ENCODE results near the gene PRLHR. TPM values are rescaled to one million over a fixed set of nuclear protein-coding genes. Genes with fewer than 3 reads are reported as not detected.

PRLHR gene
- total RNA-seq, 6 experiments from 2014 or later: not detected

- no peaks in the 10 kb centered on the region for H3K9me3 Mint-ChIP-seq
- TF ChIP-seq, protein P1, sequence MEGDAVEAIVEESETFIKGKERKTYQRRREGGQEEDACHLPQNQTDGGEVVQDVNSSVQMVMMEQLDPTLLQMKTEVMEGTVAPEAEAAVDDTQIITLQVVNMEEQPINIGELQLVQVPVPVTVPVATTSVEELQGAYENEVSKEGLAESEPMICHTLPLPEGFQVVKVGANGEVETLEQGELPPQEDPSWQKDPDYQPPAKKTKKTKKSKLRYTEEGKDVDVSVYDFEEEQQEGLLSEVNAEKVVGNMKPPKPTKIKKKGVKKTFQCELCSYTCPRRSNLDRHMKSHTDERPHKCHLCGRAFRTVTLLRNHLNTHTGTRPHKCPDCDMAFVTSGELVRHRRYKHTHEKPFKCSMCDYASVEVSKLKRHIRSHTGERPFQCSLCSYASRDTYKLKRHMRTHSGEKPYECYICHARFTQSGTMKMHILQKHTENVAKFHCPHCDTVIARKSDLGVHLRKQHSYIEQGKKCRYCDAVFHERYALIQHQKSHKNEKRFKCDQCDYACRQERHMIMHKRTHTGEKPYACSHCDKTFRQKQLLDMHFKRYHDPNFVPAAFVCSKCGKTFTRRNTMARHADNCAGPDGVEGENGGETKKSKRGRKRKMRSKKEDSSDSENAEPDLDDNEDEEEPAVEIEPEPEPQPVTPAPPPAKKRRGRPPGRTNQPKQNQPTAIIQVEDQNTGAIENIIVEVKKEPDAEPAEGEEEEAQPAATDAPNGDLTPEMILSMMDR (IDR thresholded peaks at IDR 0.05): no peak
- H3K27ac Mint-ChIP-seq: no peak overlapping the region
- no peak overlapping the region for H3K4me3 Mint-ChIP-seq
- no peaks in the 10 kb centered on the region for H3K4me1 Mint-ChIP-seq (ENCODE audit: low read depth)
- peaks cover 33% of the 10 kb centered on the region for H3K27me3 Mint-ChIP-seq (ENCODE audit: insufficient read depth)
- H3K36me3 Mint-ChIP-seq (ENCODE audit: low read depth): no peaks in the 10 kb centered on the region
- DNase-seq: no peak
Observed at GRCh38 chr10:118629211-118629610, 33.8 kb upstream of the PRLHR start.

DNA sequence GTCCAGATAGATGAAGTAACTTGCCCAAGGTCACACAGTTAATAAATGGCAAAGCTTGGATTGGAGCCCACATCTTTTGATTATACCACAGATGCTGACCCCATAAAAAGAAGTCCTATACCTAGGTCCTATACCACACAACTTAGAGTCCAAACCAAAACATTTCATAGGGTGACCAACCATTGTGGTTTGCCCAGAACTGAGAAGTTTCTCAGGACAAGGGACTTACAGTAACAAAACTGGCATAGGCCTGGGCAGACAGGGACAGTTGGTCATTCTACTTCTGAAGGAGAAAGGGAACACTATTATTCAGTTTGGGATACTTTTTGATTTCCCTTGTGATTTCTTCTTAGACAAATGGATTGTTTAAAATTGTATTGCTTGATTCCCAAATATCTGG is 32.9 kb upstream of the PRLHR start:
- no peak for DNase-seq
- no peak overlapping the region for H3K4me3 Mint-ChIP-seq
- no peak overlapping the region for H3K27ac Mint-ChIP-seq
- no peaks in the 10 kb centered on the region for H3K4me1 Mint-ChIP-seq (ENCODE audit: low read depth)
- H3K36me3 Mint-ChIP-seq (ENCODE audit: low read depth): no peaks in the 10 kb centered on the region
- H3K9me3 Mint-ChIP-seq: no peaks in the 10 kb centered on the region
- peaks cover 40% of the 10 kb centered on the region for H3K27me3 Mint-ChIP-seq (ENCODE audit: insufficient read depth)
- TF ChIP-seq, protein P1 (IDR thresholded peaks at IDR 0.05): no peak

GRCh38 chr10:118626953-118627352 is 31.5 kb upstream of the PRLHR start:
- H3K27ac Mint-ChIP-seq: no peak overlapping the region
- TF ChIP-seq, protein P1 (IDR thresholded peaks at IDR 0.05): peak; percentile 51
- H3K4me1 Mint-ChIP-seq (ENCODE audit: low read depth): no peaks in the 10 kb centered on the region
- H3K4me3 Mint-ChIP-seq: no peak overlapping the region
- H3K36me3 Mint-ChIP-seq (ENCODE audit: low read depth): no peaks in the 10 kb centered on the region
- peaks cover 36% of the 10 kb centered on the region for H3K27me3 Mint-ChIP-seq (ENCODE audit: insufficient read depth)
- no peaks in the 10 kb centered on the region for H3K9me3 Mint-ChIP-seq
- no peak for DNase-seq

- H3K4me1 Mint-ChIP-seq (ENCODE audit: low read depth): peaks cover 6% of the 10 kb centered on the region; the same call in 1 of the 2 replicates
- TF ChIP-seq, protein P1 (IDR thresholded peaks at IDR 0.05): no peak
- no peak overlapping the region for H3K4me3 Mint-ChIP-seq
- H3K27ac Mint-ChIP-seq: no peak overlapping the region
- H3K36me3 Mint-ChIP-seq (ENCODE audit: low read depth): no peaks in the 10 kb centered on the region
- no peaks in the 10 kb centered on the region for H3K9me3 Mint-ChIP-seq
- peaks cover 35% of the 10 kb centered on the region for H3K27me3 Mint-ChIP-seq (ENCODE audit: insufficient read depth)
- no peak for DNase-seq
Observed at GRCh38 chr10:118625504-118625903, 30.1 kb upstream of the PRLHR start.

DNA sequence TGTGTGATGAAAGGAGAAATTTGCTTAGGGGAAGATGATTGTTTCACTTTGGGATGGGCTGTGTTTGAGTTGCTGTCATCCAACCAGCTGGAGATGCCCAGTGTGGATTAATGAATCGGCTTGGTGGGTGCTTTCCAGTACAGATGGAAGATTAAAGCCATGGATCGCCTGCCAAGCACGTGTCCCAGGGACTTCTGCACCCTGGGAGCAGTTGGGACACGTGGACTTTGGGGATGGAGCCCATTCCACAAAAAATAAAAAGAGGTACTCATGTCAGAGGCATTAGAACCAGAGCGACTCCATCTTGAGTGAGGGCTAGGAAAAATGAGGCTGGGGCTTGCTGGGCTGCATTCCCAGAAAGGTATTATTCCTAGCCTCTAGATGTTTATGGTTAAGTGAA is 29.3 kb upstream of the PRLHR start:
- Mint-ChIP-seq H3K27me3 (ENCODE audit: insufficient read depth) (peaks cover 34% of the 10 kb centered on the region), H3K4me3 (no peak overlapping the region), H3K27ac (no peak overlapping the region), H3K9me3 (no peaks in the 10 kb centered on the region), H3K36me3 (ENCODE audit: low read depth) (no peaks in the 10 kb centered on the region), H3K4me1 (ENCODE audit: low read depth) (peaks cover 6% of the 10 kb centered on the region; the same call in 1 of the 2 replicates)
- TF ChIP-seq, protein P1 (IDR thresholded peaks at IDR 0.05): no peak
- DNase-seq: no peak

Measured in HFFc6 (cell line).